GM23248 (cell line): ENCODE results near the gene SYNDIG1. TPM values are rescaled to one million over a fixed set of nuclear protein-coding genes. Genes with fewer than 3 reads are reported as not detected.

Source experiments
- DNase-seq: peaks from one replicate; pipeline ENCODE4 v3.0.0-alpha.2; 2015
- H2AFZ ChIP-seq: fragments of 200-600 bp; sonication (generic); 2 replicates; pipeline ENCODE4 v1.6.1; 2016; ENCODE audit warnings: antibody characterized with exemption
- H3F3A ChIP-seq: fragments of 200-600 bp; sonication (generic); 2 replicates; pipeline ENCODE4 v1.6.1; 2016; ENCODE audit warnings: mild to moderate bottlenecking, antibody characterized with exemption, mixed run types; ENCODE audit not compliant: insufficient read depth
- H3K27ac ChIP-seq: fragments of 200-600 bp; sonication (generic); 2 replicates; pipeline ENCODE4 v1.5.1; 2016; ENCODE audit warnings: mild to moderate bottlenecking
- H3K27me3 ChIP-seq: fragments of 200-600 bp; sonication (generic); replicated peaks from 2 replicates; pipeline ENCODE4 v1.6.1; 2016; ENCODE audit warnings: mild to moderate bottlenecking; ENCODE audit not compliant: insufficient read depth
- H3K36me3 ChIP-seq: fragments of 200-600 bp; sonication (generic); 2 replicates; pipeline ENCODE4 v1.6.1; 2016; ENCODE audit warnings: low read depth, mild to moderate bottlenecking
- H3K4me1 ChIP-seq: fragments of 200-600 bp; sonication (generic); 2 replicates; pipeline ENCODE4 v1.6.1; 2016; ENCODE audit warnings: mild to moderate bottlenecking; ENCODE audit not compliant: insufficient read depth
- H3K4me2 ChIP-seq: fragments of 200-600 bp; sonication (generic); one replicate; pipeline ENCODE4 v1.6.1; 2016; ENCODE audit warnings: mild to moderate bottlenecking; ENCODE audit not compliant: unreplicated experiment
- H3K4me3 ChIP-seq: fragments of 200-600 bp; sonication (generic); 2 replicates; pipeline ENCODE4 v1.5.1; 2016; ENCODE audit warnings: mild to moderate bottlenecking
- H3K79me2 ChIP-seq: fragments of 200-600 bp; sonication (generic); 2 replicates; pipeline ENCODE4 v1.6.1; 2016; ENCODE audit warnings: mild to moderate bottlenecking; ENCODE audit not compliant: insufficient read depth
- H3K9ac ChIP-seq: fragments of 200-600 bp; sonication (generic); 2 replicates; pipeline ENCODE4 v1.6.1; 2016; ENCODE audit warnings: mild to moderate bottlenecking
- H3K9me2 ChIP-seq: fragments of 200-600 bp; sonication (generic); 2 replicates; pipeline ENCODE4 v1.6.1; 2016; ENCODE audit warnings: mixed run types, mild to moderate bottlenecking, moderate library complexity; ENCODE audit not compliant: insufficient read depth
- H3K9me3 ChIP-seq: fragments of 200-600 bp; sonication (generic); one replicate; pipeline ENCODE4 v1.6.1; 2017; ENCODE audit warnings: low read depth
- H4K20me1 ChIP-seq: fragments of 200-600 bp; sonication (generic); 2 replicates; pipeline ENCODE4 v1.6.0; 2016; ENCODE audit not compliant: insufficient read depth
- EZH2 ChIP-seq: fragments of 200-600 bp; sonication (generic); IDR thresholded peaks from 2 replicates; pipeline ENCODE4 v1.6.1; 2018; ENCODE audit warnings: antibody characterized with exemption, mild to moderate bottlenecking; ENCODE audit not compliant: insufficient read depth, poor library complexity, severe bottlenecking
- EZH2phosphoT487 ChIP-seq: fragments of 200-600 bp; sonication (generic); IDR thresholded peaks from 2 replicates; pipeline ENCODE4 v1.6.1; 2018; ENCODE audit warnings: antibody characterized with exemption, moderate library complexity, mild to moderate bottlenecking, low read depth; ENCODE audit not compliant: insufficient read depth
- WGBS, 2 experiments: methylation state at CpG; one replicate each; pipeline ENCODE4 v1.1.6; 2015 to 2017; ENCODE audit warnings: low lambda C conversion rate in 2 of 2, low coverage in 1 of 2; ENCODE audit errors: missing lambda C conversion rate in 2 of 2; 5-methylcytosine and 5-hydroxymethylcytosine counted together
- in situ Hi-C: fragments of 300-500 bp; cut with MboI; formaldehyde crosslinking; loops from 2 replicates; pipeline ENCODE4 v1.15.0; 2020
- polyA plus RNA-seq: library from polyadenylated mRNA; unstranded; fragments of >200 nt; fragmentation: Nextera tagmentation; extraction: Ambion mirVana; gene quantifications from 2 replicates; pipeline ENCODE4 v1.2.1, GENCODE V29; 2016
- total RNA-seq: library from RNA; depleted of rRNA; stranded (reverse); fragments of >200 nt; shearing (Covaris generic); gene quantifications from 2 replicates; pipeline ENCODE4 v1.2.3, GENCODE V29; 2014

The SYNDIG1 gene
- total and polyA plus RNA-seq, 2 experiments from 2014 or later = 1.6 to 2.6 TPM

GRCh38 chr20:24659835-24660234 lies 190.4 kb downstream of the SYNDIG1 start:
- TF ChIP-seq EZH2 (no peak), EZH2phosphoT487 (no peak)
- no peaks in the 10 kb centered on the region for H3K36me3 ChIP-seq
- H3K4me1 ChIP-seq = no peaks in the 10 kb centered on the region; the same call in 1 of the 2 replicates
- H3K27ac ChIP-seq = no peak overlapping the region
- no peak overlapping the region for H3K4me2 ChIP-seq
- no peak overlapping the region for H3K4me3 ChIP-seq
- H3K79me2 ChIP-seq = no peaks in the 10 kb centered on the region
- no peak overlapping the region for H3K9ac ChIP-seq
- WGBS, 2 experiments = 90% methylated on average over 6 of the region's 6 CpGs
- 0 out of 2 replicates have a peak, but pooled peaks cover 3% of the 10 kb centered on the region for H3K27me3 ChIP-seq
- H3K9me3 ChIP-seq = no peaks in the 10 kb centered on the region
- no peaks in the 10 kb centered on the region for H3K9me2 ChIP-seq
- no peaks in the 10 kb centered on the region for H3F3A ChIP-seq
- DNase-seq = no peak
- H2AFZ ChIP-seq = no peak overlapping the region
- no peaks in the 10 kb centered on the region for H4K20me1 ChIP-seq
- in situ Hi-C loops = no loop called here

GRCh38 chr20:24660651-24661050 lies 191.2 kb downstream of the SYNDIG1 start:
- Histone ChIP-seq H3F3A (no peaks in the 10 kb centered on the region), H3K79me2 (no peaks in the 10 kb centered on the region), H3K4me1 (no peaks in the 10 kb centered on the region; the same call in 1 of the 2 replicates), H3K9me2 (no peaks in the 10 kb centered on the region), H3K36me3 (no peaks in the 10 kb centered on the region), H3K27me3 (0 out of 2 replicates have a peak, but pooled peaks cover 3% of the 10 kb centered on the region), H3K4me3 (no peak overlapping the region), H3K9me3 (no peaks in the 10 kb centered on the region), H3K9ac (no peak overlapping the region), H4K20me1 (no peaks in the 10 kb centered on the region), H3K27ac (no peak overlapping the region), H2AFZ (no peak overlapping the region), H3K4me2 (no peak overlapping the region)
- TF ChIP-seq EZH2phosphoT487 (no peak), EZH2 (no peak)
- DNase-seq = no peak
- 89 to 92% methylated on average over 8 of the region's 8 CpGs for WGBS, 2 experiments
- in situ Hi-C loops = no loop called here

GRCh38 chr20:24661255-24661654 lies 191.8 kb downstream of the SYNDIG1 start:
- DNase-seq = no peak
- Histone ChIP-seq H3K4me3 (no peak overlapping the region), H3K4me1 (no peaks in the 10 kb centered on the region; the same call in 1 of the 2 replicates), H3K27me3 (0 out of 2 replicates have a peak, but pooled peaks cover 3% of the 10 kb centered on the region), H3K9me3 (no peaks in the 10 kb centered on the region), H3K9ac (no peak overlapping the region), H3K27ac (no peak overlapping the region), H3K9me2 (no peaks in the 10 kb centered on the region), H3K79me2 (no peaks in the 10 kb centered on the region), H2AFZ (no peak overlapping the region), H4K20me1 (no peaks in the 10 kb centered on the region), H3F3A (no peaks in the 10 kb centered on the region), H3K36me3 (no peaks in the 10 kb centered on the region), H3K4me2 (no peak overlapping the region)
- 42 to 56% methylated on average over 1 of the region's 1 CpG for WGBS, 2 experiments
- in situ Hi-C loops = no loop called here
- no peak for TF ChIP-seq EZH2phosphoT487
- no peak for TF ChIP-seq EZH2

- Histone ChIP-seq H3K4me3 (no peak overlapping the region), H3K36me3 (no peaks in the 10 kb centered on the region), H3K9me3 (no peaks in the 10 kb centered on the region), H3K4me2 (no peak overlapping the region), H3F3A (no peaks in the 10 kb centered on the region), H3K27ac (no peak overlapping the region), H4K20me1 (no peaks in the 10 kb centered on the region), H3K27me3 (0 out of 2 replicates have a peak, but pooled peaks cover 3% of the 10 kb centered on the region), H2AFZ (no peak overlapping the region), H3K9me2 (no peaks in the 10 kb centered on the region), H3K9ac (no peak overlapping the region), H3K4me1 (no peaks in the 10 kb centered on the region; the same call in 1 of the 2 replicates), H3K79me2 (no peaks in the 10 kb centered on the region)
- WGBS, 2 experiments = 63 to 67% methylated on average over 8 of the region's 8 CpGs
- in situ Hi-C loops = no loop called here
- DNase-seq = no peak
- TF ChIP-seq EZH2 (no peak), EZH2phosphoT487 (no peak)
Measured at GRCh38 chr20:24662322-24662721, 192.9 kb downstream of the SYNDIG1 start.
